NCI-H2227 treated with DMSO at 0.1 percent for 48 hours (cell line): ENCODE data around the gene KRT74.

Experiments
- DNase-seq: peaks from one replicate; lab custom pipeline; 2025; lab: John Stamatoyannopoulos, UW

Gene KRT74

DNA sequence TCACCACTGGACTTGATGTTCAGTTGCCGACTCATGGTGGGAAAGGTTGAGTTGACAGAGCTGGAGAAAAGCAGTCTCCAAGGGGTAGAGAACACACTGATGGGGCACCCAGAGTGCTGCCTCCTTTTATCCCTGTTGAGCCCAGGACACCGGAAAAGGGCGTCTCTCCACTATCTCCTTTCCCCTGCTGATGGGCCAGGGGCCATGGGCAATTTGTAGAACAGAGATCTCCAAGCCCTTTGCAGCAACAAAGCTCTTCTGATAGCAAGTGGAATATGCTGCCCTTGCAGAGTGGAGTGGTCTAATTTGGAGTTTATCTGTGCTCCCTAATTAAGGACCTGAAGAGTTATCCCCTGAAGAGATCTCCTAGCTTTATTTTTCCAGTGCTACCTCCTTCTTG is at the start of gene KRT74:
Gene KRT74, minus strand, starts transcription at position 101 of the 400 bp plus-strand sequence. Its CDS starts 66 bp downstream, at position 35.
- DNase-seq = no peak

DNA sequence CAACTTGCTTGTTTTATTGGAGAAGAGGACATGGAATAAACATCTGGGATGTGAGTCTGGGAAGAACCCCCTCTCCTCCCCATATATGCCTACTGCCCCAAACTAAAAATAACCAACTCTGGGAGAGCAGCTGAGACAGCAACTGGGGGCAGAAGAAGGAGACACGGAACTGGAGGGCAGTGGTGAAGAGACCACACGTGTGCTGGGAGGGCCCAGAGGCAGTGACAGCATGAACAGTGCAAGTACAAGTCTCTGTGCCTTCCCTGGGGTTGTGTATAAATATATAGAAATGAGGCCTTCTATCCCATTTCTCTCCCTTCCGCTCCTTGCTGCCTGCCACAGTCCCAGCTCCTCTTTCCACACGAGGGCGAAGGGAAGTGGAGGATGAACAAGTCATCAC is 48.7 kb upstream of the KRT74 start:
- DNase-seq = no peak

DNA sequence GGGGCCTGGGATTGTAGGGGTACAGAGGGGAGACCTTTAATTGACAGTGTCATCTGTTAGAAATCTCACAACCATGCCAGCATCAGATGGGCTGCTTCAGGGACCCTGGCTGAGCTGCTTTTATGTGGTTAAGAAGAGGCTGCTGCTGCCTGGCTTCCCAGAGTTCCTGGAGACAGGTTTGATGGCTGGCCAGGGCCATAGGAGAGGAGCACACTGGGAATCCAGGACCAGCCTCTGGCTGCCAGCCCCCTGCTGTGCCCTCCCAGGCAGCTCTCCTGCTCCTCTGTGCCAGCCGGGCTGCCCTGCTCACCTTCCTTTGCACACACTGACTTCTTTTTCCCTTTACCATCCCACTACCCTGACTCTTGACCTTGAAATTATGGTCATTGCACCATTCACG is 45.2 kb upstream of the KRT74 start:
- no peak for DNase-seq

DNA sequence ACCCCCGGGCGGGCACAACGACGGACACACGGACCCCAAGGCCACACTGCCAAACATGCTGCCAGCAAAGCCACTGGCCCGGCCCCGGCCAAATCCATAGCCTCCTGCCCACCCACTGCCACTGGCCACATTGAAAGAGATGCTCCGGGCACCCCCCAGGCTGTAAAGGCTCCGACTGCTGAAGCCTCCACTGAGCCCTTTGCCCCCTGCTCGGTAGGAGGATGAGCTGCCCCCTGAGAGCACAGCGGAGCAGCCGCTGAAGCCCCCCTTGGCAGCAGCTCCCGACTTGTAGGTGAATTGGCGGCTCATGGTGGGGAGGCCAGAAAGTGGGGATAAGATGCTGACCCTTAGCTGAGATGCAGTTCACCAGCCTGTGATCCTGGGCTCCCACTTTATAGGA is 44.6 kb upstream of the KRT74 start, which contains the start of gene KRT73:
Gene KRT73, minus strand, starts transcription at position 344 of the 400 bp plus-strand sequence. Its CDS starts 35 bp downstream, at position 309.
- no peak for DNase-seq

DNA sequence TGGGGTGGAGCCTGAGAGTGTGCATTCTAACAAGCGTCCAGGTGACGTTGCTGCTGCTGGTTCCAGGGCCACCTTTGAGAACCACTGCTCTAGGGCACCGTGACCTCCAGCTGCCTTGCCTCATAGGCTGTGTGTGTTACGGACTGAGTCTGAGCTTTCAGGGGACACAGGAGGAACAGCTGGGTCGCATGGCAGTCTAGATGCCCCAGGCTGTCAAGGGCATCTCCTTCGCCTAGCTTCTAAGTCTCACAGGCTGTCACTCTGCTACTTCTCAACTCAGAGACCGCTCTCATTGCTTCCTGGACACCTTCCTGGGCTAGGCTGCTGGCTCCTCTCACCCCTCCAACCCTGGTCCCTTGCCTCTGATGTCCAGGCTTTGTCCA is 43.8 kb upstream of the KRT74 start:
- DNase-seq = no peak

DNA sequence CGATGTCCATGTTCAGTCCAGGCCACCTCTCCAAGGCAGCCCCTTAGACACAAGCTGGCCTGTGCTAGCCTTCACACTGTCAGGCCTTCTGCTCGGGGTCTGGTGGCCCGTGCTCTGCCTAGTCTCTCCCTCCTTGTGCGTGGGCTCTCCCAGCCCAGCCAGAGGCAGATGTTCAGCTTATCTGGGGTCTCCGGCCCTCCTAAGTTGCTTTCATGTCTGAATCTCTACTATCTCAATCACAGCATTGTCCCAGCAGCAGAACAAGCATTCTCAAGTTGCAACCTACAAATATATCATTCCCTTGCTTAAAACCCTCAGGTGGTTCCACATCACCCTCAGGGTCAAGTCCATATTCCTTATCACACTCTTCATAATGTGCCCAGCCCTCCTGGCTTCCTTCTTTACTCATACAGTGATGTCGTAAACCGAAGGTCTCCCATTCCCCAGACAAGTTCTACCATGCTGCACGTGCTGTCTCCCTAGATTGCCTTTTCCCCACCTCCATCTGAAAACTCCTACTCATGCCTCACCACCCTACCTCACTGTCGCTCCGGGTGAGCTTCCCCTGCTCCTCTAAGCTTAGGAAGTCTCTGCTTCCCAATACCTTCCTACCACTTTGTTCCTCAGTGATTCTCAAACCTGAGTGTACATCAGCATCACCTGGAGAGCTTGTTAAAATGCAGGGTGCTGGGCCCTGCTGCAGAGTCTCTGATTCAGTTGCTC is 43.2 kb upstream of the KRT74 start:
- no peak for DNase-seq

DNA sequence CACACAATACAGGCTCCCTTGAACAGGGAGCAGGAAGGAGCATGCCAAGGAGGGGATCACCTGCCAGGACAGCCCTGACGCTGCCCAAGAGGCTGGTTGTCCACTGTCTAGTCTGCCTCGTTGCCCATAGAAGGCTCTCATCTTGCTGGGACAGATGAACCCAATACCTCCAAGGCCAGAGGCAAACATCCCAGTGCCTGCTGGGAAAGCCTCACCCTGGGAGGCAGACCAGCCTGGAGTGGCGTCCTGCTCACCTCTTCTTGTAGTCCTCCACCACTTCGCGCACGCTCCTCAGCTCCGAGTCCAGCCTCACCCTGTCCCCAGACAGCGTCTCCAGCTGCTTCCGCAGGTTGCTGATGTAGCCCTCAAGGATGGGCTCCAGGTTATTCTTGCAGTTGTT is 42.3 kb upstream of the KRT74 start:
- no peak for DNase-seq

DNA sequence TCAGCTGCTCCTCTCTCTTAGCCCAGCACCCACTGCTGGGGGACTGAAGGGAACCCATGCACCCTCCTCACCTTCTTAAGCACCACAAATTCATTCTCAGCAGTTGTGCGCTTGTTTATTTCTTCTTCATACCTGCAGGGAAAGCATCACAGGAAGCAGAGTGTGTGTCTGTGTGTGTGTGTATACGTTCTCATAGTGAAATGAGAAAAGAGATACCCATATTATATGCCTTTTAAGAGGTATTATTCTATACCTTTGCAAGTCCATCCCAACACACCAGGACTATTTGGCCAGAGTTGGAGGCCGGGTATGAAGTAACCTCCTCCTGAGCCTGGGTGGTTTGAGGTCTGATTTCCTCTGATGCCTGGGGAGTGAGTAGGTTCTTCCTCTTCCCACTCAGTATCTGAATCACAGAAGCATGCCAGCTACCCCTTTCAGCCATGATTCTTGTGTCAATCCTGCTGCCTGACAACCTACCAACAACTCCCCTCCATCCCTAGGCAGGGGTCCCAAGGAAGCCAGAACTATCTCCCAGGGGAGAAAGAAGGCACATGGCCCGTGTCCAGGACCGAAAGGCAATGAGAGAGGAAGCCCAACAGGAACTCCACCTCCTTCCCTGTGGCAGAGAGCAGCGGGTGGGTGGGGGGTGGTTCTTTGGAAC is 41.7 kb upstream of the KRT74 start:
- DNase-seq = no peak

DNA sequence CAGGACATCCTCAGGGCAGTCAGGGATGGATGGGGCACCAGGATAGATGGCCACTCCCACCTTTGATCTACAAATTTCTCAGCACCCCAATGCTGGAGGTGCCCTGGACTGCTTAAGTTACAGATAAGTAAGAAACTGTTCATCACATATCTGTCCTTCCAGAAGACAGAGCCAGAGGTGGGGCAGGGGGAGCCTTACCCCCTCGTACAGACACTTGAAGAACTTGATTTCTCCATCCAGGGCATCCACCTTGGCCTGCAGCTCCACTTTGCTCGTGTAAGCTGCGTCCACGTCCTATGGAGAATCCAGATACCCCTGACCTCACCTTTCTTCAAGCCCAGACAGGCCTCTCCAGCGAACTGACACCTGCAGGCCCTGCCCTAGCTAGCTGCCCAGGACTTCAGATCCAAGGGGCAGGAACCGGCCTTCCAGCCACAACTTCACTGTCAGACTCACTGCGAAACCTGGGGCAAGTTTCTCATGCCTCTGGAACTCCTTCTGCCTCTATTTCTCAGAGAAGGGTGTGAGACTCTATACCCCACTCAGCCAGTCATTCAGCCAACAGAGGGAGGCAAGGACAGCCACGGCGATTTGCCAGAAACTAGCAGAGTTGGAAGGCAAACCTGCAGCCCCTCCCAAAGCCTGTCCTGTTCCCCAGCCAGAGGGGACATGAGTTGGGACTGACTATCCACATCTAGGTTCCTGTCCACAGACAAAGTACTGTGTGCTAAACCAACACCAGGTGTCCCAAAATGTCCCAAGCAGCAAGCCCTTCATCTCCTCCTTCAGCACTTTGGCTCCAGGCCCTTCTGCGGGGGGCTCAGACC is 41.0 kb upstream of the KRT74 start:
- no peak for DNase-seq

DNA sequence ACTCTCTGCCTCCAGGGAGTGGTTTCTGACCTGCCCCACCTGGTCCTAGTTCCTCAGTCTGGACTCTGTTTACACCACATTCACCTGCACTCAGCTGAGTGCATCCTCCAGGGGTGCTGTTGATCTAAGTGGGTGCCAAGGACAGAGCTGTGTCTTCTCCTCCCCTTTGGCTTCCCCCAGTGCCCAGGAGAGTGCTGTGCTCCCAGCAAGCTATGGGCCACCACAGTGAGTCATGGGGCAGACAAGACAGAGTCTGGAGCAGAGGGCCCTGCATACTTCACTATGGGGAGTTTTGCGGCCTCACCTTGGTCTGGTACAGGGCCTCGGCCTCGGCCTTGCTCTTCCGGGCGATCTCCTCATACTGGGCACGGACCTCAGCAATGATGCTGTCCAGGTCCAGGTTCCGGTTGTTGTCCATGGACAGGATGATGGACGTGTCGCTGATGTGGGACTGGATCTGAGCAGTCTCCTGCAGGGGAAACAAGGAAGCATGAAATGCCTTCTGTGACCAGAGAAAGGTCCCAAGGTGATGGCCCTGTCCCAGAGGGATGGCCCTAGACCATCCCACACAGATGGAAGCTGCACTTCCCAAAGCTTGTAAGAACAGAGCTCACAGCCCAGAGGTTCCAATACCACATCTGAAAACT is 39.9 kb upstream of the KRT74 start:
- no peak for DNase-seq

DNA sequence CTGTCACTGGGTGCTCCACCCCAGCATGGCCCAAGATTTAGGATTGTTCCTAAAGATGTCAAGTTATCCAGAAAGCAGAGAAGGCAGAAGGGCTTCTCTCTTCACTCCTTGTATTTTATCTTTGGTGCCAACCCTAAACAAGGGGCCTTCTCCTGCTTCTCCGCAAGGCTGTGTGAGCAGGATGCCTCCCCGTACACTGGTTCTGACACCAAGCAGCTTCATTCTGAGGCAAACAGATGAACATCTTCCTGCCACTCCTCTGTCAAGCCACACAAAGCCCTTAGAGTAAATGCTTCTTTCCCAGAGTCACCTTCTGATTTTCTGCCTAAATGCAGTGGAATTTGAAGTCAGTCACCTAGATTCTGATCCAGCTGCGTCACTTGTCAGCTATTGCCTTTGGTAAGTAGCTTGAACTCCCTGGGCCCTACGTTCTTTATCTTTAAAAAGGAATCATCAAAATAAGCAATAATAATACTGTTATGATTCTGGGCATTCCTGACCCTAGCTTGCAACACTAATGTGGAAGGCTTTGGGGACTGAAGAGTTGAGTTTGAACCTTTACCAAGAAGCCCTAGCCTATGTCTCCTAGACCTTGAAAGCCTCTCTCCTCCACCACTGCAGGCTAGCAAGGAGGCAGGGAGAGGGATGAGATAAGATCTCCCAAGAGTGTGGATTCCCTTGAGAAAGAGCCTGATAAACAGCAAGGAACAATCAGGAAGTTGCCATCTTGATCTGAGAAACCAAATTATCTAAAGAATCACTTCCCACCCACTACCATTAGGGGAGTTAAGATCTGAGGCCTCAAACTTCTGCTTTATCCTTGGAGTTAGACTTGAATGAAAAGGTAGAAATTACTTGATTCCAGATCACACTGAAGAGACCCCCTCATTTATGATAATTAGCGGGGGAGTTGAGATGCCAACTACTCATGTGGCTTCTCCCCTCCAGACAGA is 39.1 kb upstream of the KRT74 start:
- no peak for DNase-seq

DNA sequence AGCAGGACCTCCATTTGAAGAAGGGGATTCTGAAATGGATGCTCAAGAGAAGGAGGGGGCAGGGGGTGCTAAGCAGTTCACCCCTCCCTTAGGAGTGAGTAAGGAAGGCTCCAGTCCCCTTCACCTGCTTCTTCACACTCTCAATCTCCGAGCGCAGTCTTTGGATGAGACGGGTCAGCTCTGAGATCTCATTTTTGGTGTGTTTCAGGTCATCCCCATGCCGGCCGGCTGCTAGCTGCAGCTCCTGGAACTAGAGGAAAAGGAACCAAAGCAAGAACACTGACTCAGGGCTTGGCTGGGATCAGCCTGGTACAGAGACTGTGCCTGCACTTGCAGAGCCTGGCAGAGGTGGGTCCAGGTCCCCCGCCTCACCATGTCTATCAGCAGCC is 37.4 kb upstream of the KRT74 start:
- DNase-seq = no peak

DNA sequence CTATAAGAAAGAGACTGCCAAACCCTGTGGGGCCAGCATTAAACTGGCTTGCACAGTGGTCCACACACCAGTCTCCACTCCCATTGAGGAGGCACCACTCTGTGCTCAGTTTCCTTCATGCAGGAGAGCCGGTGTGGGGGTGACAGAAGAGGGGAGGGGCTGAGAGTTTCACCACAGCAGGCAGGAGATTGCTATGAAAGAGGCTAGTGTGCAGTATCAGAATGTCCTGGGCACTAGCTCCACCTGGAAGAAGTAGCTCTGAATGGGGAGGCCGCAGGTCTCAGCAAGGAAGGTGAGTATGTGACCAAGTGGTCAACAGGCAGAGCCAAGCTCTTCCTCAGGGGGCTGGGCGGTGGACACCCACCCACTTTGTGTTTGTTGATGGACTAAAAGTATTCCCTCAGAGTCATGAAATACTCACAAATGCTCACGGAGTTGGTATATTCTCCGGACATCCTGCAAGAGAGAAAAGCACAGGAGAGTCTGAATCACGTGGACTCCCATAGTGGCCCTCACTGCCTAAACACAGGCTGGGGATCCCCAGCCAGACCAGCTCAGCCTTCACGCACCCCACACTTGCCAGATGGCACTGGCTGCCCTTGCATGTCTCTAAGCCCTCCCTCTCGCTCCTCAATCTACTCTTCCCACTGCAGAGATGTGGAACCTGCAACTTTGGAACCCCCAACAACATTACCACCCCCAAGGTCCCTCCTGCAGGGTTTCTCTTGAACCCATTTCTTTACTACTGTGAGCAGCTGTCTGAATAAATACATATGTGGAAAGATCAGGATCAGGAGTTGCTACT is 35.4 kb upstream of the KRT74 start:
- DNase-seq = no peak

DNA sequence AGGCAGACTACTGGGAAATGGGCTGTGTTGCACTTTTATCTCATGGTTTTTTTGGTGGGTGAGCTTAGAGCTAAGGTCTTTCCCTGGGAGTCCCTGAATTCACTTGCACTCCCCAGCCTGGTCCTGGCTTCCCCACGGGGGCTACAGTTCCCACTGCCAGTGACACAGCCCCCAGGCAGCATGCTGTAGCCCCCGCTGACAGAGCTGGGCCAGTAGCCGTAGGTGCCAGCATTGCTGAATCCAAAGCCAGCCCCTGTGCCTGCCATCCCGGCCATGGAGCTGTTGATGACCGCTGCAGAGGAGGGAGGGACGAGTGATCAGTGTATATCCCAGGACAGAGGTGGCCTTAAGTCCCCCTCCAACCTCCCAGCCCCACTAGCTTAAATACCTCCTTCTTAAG is 34.5 kb upstream of the KRT74 start:
- DNase-seq = no peak

DNA sequence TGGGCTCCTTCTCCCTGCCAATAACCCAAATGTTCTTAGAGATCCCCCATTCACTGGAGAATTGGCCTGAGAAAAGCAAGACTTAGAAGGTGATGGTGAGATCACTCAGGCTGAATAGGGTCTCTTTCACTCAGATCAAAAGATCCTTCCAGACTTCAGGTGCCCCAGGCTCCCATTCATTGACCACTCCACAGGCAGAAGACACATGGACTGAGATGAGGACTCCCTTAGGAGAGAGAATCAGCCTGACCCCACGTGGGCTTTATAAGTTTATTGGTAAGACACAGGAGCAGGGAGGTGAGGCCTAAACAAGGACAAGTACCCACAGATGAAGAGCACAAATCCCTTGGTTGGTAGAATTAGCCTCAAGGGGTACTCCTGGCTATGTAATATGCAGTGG is 33.7 kb upstream of the KRT74 start:
- DNase-seq = no peak

DNA sequence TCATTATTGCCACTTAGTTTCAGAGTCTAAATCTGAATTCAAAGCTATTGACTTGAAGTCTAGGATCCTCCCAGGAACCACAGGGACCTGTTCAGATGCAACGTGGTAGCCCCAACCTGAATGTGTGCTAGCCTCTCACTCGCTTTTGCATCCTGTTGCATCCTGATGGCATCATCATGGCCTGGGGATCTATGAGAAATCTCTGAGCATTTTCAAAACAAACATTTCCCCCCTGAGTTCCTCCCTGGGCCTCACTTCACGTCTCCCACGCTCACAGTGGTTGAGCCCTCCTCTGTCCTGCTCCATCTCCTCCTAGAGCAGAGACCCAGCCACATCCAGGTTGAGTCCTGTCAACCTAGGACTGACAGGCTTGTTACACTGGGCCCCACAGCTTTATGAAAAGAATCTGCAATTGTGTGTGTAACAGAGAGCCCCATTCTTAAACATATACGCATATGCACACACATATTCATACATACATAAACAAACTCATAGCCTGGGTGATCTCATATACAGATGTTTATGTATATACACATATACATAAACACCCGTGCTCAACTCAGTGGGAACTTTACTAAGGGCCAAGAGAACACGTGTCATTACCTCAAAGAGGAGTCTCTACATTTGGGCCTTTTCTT is 33.1 kb upstream of the KRT74 start:
- no peak for DNase-seq

DNA sequence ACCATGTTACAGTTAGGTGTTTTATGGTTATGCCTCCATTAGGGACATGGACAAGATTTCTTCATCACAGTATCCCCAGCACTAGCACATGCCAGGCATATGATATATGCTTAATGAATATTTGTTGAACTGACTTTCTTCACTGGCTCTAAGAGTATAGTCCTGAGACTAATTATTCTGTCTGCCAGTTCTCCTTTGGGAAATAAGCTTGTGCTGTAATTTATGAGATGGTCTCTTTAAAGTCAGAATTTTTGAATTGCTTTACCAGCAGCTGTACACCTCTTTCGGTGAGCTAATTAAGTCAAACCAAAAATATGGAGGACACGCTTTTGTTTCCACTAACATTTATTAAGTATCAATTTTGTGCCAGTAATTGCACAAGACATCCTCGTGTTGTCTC is 32.5 kb upstream of the KRT74 start:
- no peak for DNase-seq

DNA sequence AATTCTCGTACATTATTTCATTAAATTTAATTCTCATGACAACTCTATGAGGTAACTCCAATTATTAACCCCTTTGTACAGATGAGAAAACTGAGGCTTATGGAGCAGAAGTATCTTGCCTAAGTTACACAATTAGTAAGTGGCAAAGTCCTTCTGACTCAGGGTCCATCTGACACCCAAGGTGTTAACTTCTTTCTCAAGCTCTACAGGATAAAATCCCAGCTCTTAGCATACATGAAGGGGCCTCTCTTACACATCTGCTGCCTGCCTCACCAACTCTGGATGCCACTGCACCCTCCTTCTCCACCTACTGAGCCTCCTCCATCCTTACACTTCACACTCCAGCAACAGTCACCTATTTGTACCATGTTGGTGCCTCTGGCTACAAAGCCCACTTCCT is 31.9 kb upstream of the KRT74 start:
- DNase-seq = no peak

DNA sequence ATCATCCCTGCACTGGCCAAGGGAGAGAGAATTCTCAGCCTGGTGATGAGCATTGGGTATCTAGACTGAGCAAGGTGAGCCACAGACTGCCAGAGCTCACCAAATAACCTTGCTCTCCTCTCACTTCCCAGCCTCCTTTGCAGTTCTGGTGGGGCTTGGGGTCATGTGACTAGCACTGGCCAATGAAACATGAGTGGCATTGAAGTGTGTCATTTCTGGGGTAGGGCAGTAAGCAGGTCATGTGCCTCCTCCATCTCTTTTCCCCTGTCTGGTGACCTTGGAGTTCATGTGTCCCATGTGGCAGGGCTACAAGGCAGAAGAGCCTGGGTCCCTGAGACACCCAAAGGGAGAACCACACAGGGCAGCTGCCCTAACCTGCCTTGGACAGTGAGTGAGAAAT is 31.2 kb upstream of the KRT74 start:
- no peak for DNase-seq

DNA sequence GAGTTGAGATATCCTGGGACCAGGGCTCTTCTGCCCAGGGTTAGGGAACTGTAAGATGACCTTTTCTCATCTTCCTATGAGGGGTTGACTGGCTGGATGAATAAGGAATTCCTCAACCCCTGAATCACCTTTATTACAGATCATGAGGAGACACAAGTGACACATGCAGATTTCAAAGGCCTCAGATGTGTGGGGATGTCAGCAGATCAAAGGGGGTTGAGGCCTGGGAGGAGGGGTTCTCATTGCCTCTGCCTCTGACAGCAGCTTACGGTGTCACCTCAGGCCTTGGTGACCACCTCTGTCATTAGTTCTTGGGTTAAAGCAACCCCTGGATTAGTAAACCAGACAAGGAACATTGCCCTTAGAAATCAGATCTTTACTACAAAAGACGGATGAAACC is 29.7 kb upstream of the KRT74 start:
- no peak for DNase-seq
